BE2C (cell line): ENCODE measurements around the gene TTC23L.

Experiments used
- DNase-seq: peaks from one replicate; pipeline ENCODE4 v3.0.0-alpha.2; 2020
- H3K27me3 ChIP-seq: fragments of 250-450 bp; sonication (Bioruptor Pico); 2 replicates; pipeline ENCODE4 v1.5.1; 2020; ENCODE audit warnings: mild to moderate bottlenecking
- H3K36me3 ChIP-seq: fragments of 250-450 bp; sonication (Bioruptor Pico); 2 replicates; pipeline ENCODE4 v1.5.1; 2020; ENCODE audit warnings: mild to moderate bottlenecking
- H3K4me1 ChIP-seq: fragments of 250-450 bp; sonication (Bioruptor Pico); 2 replicates; pipeline ENCODE4 v1.5.1; 2020
- H3K4me3 ChIP-seq: 2 replicates; pipeline ENCODE4 v1.5.1; 2011; ENCODE audit warnings: low read depth, low read length
- H3K9me3 ChIP-seq: fragments of 250-450 bp; sonication (Bioruptor Pico); 2 replicates; pipeline ENCODE4 v1.5.1; 2020
- CTCF ChIP-seq: IDR thresholded peaks from 2 replicates; pipeline ENCODE4 v1.5.1; 2012; ENCODE audit warnings: mild to moderate bottlenecking, low read depth, low read length

TTC23L gene

GRCh38 chr5:34866989-34867471 lies 28.1 kb downstream of the TTC23L start:
- no peak for TF ChIP-seq CTCF
- Histone ChIP-seq H3K4me1 (no peaks in the 10 kb centered on the region), H3K27me3 (no peaks in the 10 kb centered on the region), H3K4me3 (no peak overlapping the region), H3K9me3 (no peaks in the 10 kb centered on the region), H3K36me3 (no peaks in the 10 kb centered on the region)
- DNase-seq: no peak

DNA sequence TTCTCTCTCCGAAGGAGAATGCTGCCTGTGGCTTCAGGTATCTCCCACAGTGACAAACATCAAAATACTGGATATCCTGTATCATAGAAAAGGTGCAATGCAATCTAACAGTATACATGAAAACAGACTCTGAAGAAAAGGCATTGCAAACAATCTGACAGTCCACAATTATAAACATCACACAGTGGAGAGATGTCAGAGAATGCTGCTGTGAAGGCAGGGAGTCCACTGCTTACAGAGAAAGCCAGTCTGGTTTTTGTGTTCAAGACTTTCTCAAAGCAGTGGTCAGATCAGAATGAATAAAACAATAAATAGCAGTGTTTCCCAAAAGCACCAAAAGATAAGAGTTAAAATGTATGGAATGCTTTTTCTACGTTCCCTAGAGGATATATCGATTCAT lies 28.7 kb downstream of the TTC23L start:
- no peaks in the 10 kb centered on the region for H3K4me1 ChIP-seq
- no peak overlapping the region for H3K4me3 ChIP-seq
- H3K9me3 ChIP-seq: no peaks in the 10 kb centered on the region
- H3K36me3 ChIP-seq: no peaks in the 10 kb centered on the region
- TF ChIP-seq CTCF: no peak
- DNase-seq: no peak
- 0 out of 2 replicates have a peak, but pooled peaks cover under 1% of the 10 kb centered on the region for H3K27me3 ChIP-seq

GRCh38 chr5:34868791-34869190 lies 29.8 kb downstream of the TTC23L start:
- TF ChIP-seq CTCF: no peak
- DNase-seq: no peak
- Histone ChIP-seq H3K36me3 (no peaks in the 10 kb centered on the region), H3K4me3 (no peak overlapping the region), H3K27me3 (peaks cover 7% of the 10 kb centered on the region), H3K9me3 (no peaks in the 10 kb centered on the region), H3K4me1 (no peaks in the 10 kb centered on the region)

GRCh38 chr5:34869256-34869655 lies 30.3 kb downstream of the TTC23L start:
- H3K27me3 ChIP-seq: peaks cover 10% of the 10 kb centered on the region
- H3K9me3 ChIP-seq: no peaks in the 10 kb centered on the region
- H3K36me3 ChIP-seq: no peaks in the 10 kb centered on the region
- no peak overlapping the region for H3K4me3 ChIP-seq
- no peak for DNase-seq
- no peak for TF ChIP-seq CTCF
- no peaks in the 10 kb centered on the region for H3K4me1 ChIP-seq

- H3K4me3 ChIP-seq: no peak overlapping the region
- no peaks in the 10 kb centered on the region for H3K4me1 ChIP-seq
- H3K36me3 ChIP-seq: no peaks in the 10 kb centered on the region
- no peaks in the 10 kb centered on the region for H3K9me3 ChIP-seq
- no peak for TF ChIP-seq CTCF
- H3K27me3 ChIP-seq: peaks cover 14% of the 10 kb centered on the region
- no peak for DNase-seq
These were observed 31.4 kb downstream of the TTC23L start for GRCh38 chr5:34870382-34870781.

DNA sequence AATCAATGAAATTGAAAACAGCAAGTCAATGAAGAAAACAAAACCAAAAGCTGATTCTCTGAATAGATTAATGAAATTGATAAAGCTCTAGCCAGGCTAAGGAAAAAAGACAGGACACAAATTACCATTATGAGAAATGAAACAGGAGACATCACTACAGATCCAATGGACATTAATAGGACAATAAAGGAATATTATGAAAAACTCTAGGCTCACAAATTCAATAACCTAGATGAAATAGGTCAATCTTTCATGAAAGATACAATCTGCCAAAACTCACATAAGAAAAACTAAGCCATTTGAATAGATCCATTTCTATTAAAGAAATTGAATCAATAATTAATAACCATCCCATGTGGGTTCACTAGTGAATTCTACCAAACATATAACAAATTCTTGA lies 37.3 kb downstream of the TTC23L start:
- TF ChIP-seq CTCF: no peak
- Histone ChIP-seq H3K4me3 (no peak overlapping the region), H3K27me3 (peaks cover 14% of the 10 kb centered on the region), H3K9me3 (no peaks in the 10 kb centered on the region), H3K4me1 (no peaks in the 10 kb centered on the region), H3K36me3 (no peaks in the 10 kb centered on the region)
- DNase-seq: no peak
